Measurements from ENCODE around the gene STBD1.

GRCh38 chr4:76276813-76277212 is 29.7 kb upstream of the STBD1 start:
- TF ChIP-seq ZNF589 (CRISPR knock-in tag; IDR thresholded peaks at IDR 0.05; ENCODE audit: low read depth) (no peak), SREBF1 (IDR thresholded peaks at IDR 0.05; ENCODE audit: borderline replicate concordance, low read depth, low read length) (no peak), NFYB (IDR thresholded peaks at IDR 0.05; ENCODE audit: extremely low read depth, insufficient read length) (no peak), ZBTB43 (CRISPR knock-in tag; IDR thresholded peaks at IDR 0.05) (no peak), E2F6 (IDR thresholded peaks at IDR 0.05; ENCODE audit: borderline replicate concordance in 1 of 2, extremely low read depth in 1 of 2, insufficient read depth in 1 of 2, insufficient read length in 1 of 2, low read depth in 1 of 2, low read length in 1 of 2, poor library complexity in 1 of 2, severe bottlenecking in 1 of 2) (no peak), HMG20B (CRISPR knock-in tag; IDR thresholded peaks at IDR 0.05) (no peak), MAZ (CRISPR knock-in tag; conservative IDR thresholded peaks at IDR 0.05 in 1 of 2, IDR thresholded peaks at IDR 0.05 in 1 of 2) (no peak), MAX (CRISPR knock-in tag; IDR thresholded peaks at IDR 0.05) (no peak), ZNF140 (CRISPR knock-in tag; IDR thresholded peaks at IDR 0.05) (no peak), ZNF212 (CRISPR knock-in tag; IDR thresholded peaks at IDR 0.05) (no peak), HCFC1 (IDR thresholded peaks at IDR 0.05; ENCODE audit: low read depth, low read length) (no peak), POLR2AphosphoS5 (IDR thresholded peaks at IDR 0.05; ENCODE audit: control insufficient read depth, insufficient read depth, low read depth, low read length) (no peak), ZNF407 (IDR thresholded peaks at IDR 0.05; ENCODE audit: low read depth) (no peak), ATF7 (IDR thresholded peaks at IDR 0.05) (no peak)
